Heart left ventricle (tissue), 16 donors: ENCODE results near the gene TPK1. TPM values are rescaled to one million over a fixed set of nuclear protein-coding genes. Genes with fewer than 3 reads are reported as not detected.

Experiments used
- ATAC-seq, 4 donors: fragments of 200-7000 bp; cut with Tn5 transposase; one replicate each; pipeline ENCODE4 v1.9.1; 2020 to 2022; ENCODE audit warnings: moderate library complexity in 4 of 4, mild to moderate bottlenecking in 3 of 4, moderate number of reproducible peaks in 1 of 4
- DNase-seq, 5 donors: peaks; one replicate each; pipeline ENCODE4 v3.0.0-alpha.2; 2020
- H3K27ac ChIP-seq, 12 donors: fragments of 200-600 bp; sonication (generic) in 4 of 12; one replicate each; pipeline versions ENCODE4 v1.5.0 to v1.8.0; 2016 to 2022; ENCODE audit warnings: mild to moderate bottlenecking in 2 of 12
- H3K27me3 ChIP-seq, 9 donors: fragments of 200-600 bp; sonication (generic) in 2 of 9; one replicate each; pipeline versions ENCODE4 v1.5.1 to v1.8.0; 2016 to 2022; ENCODE audit warnings: mild to moderate bottlenecking in 3 of 9
- H3K36me3 ChIP-seq, 9 donors: fragments of 200-600 bp; sonication (generic) in 2 of 9; one replicate each; pipeline versions ENCODE4 v1.5.0 to v1.8.0; 2018 to 2022; ENCODE audit warnings: mild to moderate bottlenecking in 2 of 9
- H3K4me1 ChIP-seq, 12 donors: fragments of 200-600 bp; sonication (generic) in 4 of 12; one replicate each; pipeline versions ENCODE4 v1.5.0 to v1.8.0; 2016 to 2022; ENCODE audit warnings: mild to moderate bottlenecking in 3 of 12
- H3K4me3 ChIP-seq, 12 donors: fragments of 200-600 bp; sonication (generic) in 4 of 12; one replicate each; pipeline versions ENCODE4 v1.5.0 to v1.8.0; 2017 to 2022; ENCODE audit warnings: mild to moderate bottlenecking in 9 of 12, moderate library complexity in 4 of 12
- H3K9me3 ChIP-seq, 12 donors: fragments of 200-600 bp; sonication (generic) in 4 of 12; one replicate each; pipeline versions ENCODE4 v1.5.0 to v1.8.0; 2016 to 2022; ENCODE audit warnings: mild to moderate bottlenecking in 1 of 12
- POLR2A ChIP-seq, 2 donors: fragments of 450-650 bp; IDR thresholded peaks; one replicate each; pipeline ENCODE4 v1.6.1; 2017; ENCODE audit warnings: antibody characterized with exemption in 2 of 2, mild to moderate bottlenecking in 2 of 2, moderate library complexity in 2 of 2
- WGBS, 4 donors: extraction: QIAGEN DNeasy Blood & Tissue Kit in 2 of 4; methylation state at CpG; one replicate each; pipeline versions ENCODE4 v1.1.5 to v1.1.7; 2013 to 2018; 5-methylcytosine and 5-hydroxymethylcytosine counted together
- intact Hi-C, 10 donors: fragments of 100-400 bp; cut with DNase I; formaldehyde crosslinking; loops; one replicate each; pipeline versions ENCODE4 v1.11.1 to v1.14.2; 2022
- polyA plus RNA-seq, 2 donors: library from polyadenylated mRNA; stranded (reverse); fragments of 200-250 nt; gene quantifications; one replicate each; pipeline ENCODE4 v1.2.3, GENCODE V29; 2013
- total RNA-seq, 9 donors: library from RNA; depleted of rRNA in 2 of 9; stranded (reverse); fragments of >200 nt in 2 of 9; fragmentation: NEBNext Ultra II Directional in 3 of 9; extraction: Animal tissue kit (Norgen Biotek cat#: 25700) in 3 of 9; gene quantifications; one replicate each; pipeline versions ENCODE4 v1.1.0 to v1.2.4, GENCODE V29; 2016 to 2023
- TF ChIP-seq, protein P1 (sequence below), 12 donors: fragments of 200-600 bp; sonication (generic) in 4 of 12; IDR thresholded peaks; one replicate each; pipeline versions ENCODE4 v1.5.0 to v1.8.0; 2018 to 2022; ENCODE audit warnings: antibody characterized with exemption in 12 of 12, mild to moderate bottlenecking in 5 of 12
- donor health status: ischemic (EF 13 %, LVEDD 7.1; RV severe dilation, severe dysfunction).
- donor health status: healthy with polysubstance abuse.
- donor health status: DM: no; HTN: yes; CAD: no.
- donor health status: DM: no; HTN: no; CAD: no.
- donor health status: ischemic (EF 25% LVEDD 6.9; RV normal size, moderate dysfunction).
- donor health status: ischemic (EF 25% LVEDD 5.7; RV mildly dilated, moderate dysfunction).
- donor health status: healthy.
- donor health status: DM: yes; HTN: yes; CAD: no.
- donor health status: ischemic (EF 35%, LVEDD 5.7; RV mildly dilated, moderate dysfunction).
- donor health status: nonischemic (EF 11% LVEDD 7.7; RV severe dilation, severe dysfunction).
- donor health status: DM: yes; HTN: yes; CAD: no.
- donor health status: PGD.
- donor health status: ischemic (EF 29% LVEDD 5.4; RV normal size, mild dysfunction).
- donor health status: nonischemic (EF 23%, LVEDD 6.1; RV moderate dilation, normal function).

Gene TPK1
- total and polyA plus RNA-seq, 11 donors: 2.0 to 8.2 (median 5.0) TPM

DNA sequence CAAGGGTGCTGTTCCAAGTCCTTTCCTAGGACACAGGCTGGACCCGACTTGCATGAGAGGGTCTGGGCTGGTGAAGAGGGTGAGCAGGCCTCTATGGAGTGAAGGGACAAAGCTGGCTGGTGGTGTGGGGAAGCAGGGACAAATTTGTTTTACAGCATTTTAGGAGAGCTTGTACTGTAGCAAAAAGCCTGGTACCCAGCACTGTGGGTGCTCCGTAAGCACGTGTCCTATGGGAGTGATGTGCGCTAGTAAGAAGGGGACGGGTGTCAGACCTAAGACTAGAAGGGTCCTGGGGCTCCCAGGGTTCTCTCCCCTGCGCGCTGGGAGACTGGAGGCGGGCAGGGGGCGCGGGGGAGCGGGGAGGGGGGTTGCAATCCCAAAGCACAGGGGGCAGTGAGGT is 432.8 kb downstream of the TPK1 start:
- TF ChIP-seq, protein P1, sequence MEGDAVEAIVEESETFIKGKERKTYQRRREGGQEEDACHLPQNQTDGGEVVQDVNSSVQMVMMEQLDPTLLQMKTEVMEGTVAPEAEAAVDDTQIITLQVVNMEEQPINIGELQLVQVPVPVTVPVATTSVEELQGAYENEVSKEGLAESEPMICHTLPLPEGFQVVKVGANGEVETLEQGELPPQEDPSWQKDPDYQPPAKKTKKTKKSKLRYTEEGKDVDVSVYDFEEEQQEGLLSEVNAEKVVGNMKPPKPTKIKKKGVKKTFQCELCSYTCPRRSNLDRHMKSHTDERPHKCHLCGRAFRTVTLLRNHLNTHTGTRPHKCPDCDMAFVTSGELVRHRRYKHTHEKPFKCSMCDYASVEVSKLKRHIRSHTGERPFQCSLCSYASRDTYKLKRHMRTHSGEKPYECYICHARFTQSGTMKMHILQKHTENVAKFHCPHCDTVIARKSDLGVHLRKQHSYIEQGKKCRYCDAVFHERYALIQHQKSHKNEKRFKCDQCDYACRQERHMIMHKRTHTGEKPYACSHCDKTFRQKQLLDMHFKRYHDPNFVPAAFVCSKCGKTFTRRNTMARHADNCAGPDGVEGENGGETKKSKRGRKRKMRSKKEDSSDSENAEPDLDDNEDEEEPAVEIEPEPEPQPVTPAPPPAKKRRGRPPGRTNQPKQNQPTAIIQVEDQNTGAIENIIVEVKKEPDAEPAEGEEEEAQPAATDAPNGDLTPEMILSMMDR (IDR thresholded peaks at IDR 0.05): no peak
- no peak for TF ChIP-seq POLR2A (IDR thresholded peaks at IDR 0.05)
- no peak for DNase-seq
- ATAC-seq: no peak
- no peaks in the 10 kb centered on the region for H3K9me3 ChIP-seq
- 86 to 95% (median 93%) methylated on average over 10 to 11 of the region's 11 CpGs for WGBS, 4 donors
- no peak overlapping the region for H3K4me3 ChIP-seq
- no peaks in the 10 kb centered on the region for H3K36me3 ChIP-seq
- peaks cover 0 to 12% (median 0%) of the 10 kb centered on the region in 9 donors for H3K27me3 ChIP-seq
- intact Hi-C loops: no loop called here
- no peaks in the 10 kb centered on the region for H3K4me1 ChIP-seq
- H3K27ac ChIP-seq: no peak overlapping the region
